Activated CD8-positive, alpha-beta memory T cell treated with anti-CD3 and anti-CD28 coated beads, Interleukin-2, amount 10 ng/mL, durations not matched to agents 7 days and 5 days (primary cell): Measurements from ENCODE around the gene UNKL. TPM values are rescaled to one million over a fixed set of nuclear protein-coding genes. Genes with fewer than 3 reads are reported as not detected.

Experiments
- ATAC-seq: fragments of 150-1000 bp; cut with Tn5 transposase; one replicate; pipeline ENCODE4 v1.10.0; 2021; ENCODE audit warnings: moderate library complexity
- CTCF ChIA-PET: fragments of 350-600 bp; sonication (Branson Sonifier 250); formaldehyde crosslinking; loops from one replicate; lab custom pipeline; 2021; ENCODE audit warnings: antibody characterized with exemption; lab: Charles Lee
- DNase-seq: peaks from one replicate; pipeline ENCODE4 v3.0.0-alpha.2; 2020
- H3K27ac Mint-ChIP-seq: one replicate; pipeline ENCODE4 v1.8.0; 2021; ENCODE audit warnings: mild to moderate bottlenecking, mixed read lengths
- H3K27me3 Mint-ChIP-seq: one replicate; pipeline ENCODE4 v1.8.0; 2021; ENCODE audit warnings: mixed read lengths
- H3K36me3 Mint-ChIP-seq: one replicate; pipeline ENCODE4 v1.8.0; 2021; ENCODE audit warnings: mild to moderate bottlenecking, mixed read lengths
- H3K4me1 Mint-ChIP-seq: one replicate; pipeline ENCODE4 v1.8.0; 2021; ENCODE audit warnings: mixed read lengths
- H3K4me3 Mint-ChIP-seq: one replicate; pipeline ENCODE4 v1.8.0; 2021; ENCODE audit warnings: mild to moderate bottlenecking, moderate library complexity, mixed read lengths
- H3K9me3 Mint-ChIP-seq: one replicate; pipeline ENCODE4 v1.8.0; 2022; ENCODE audit warnings: low read depth, mixed read lengths
- total RNA-seq, 2 experiments: library from RNA; stranded (reverse); gene quantifications; one replicate each; pipeline ENCODE4 v1.2.3, GENCODE V29; 2021

UNKL gene
- total RNA-seq, 2 experiments from 2014 or later: 30.1 to 43.0 TPM

GRCh38 chr16:1420111-1420539, 5.6 kb upstream of the UNKL start:
- Mint-ChIP-seq H3K4me3 (peak overlapping the region; percentile 83), H3K27ac (peak overlapping the region; percentile 97), H3K36me3 (peaks cover 10% of the 10 kb centered on the region), H3K4me1 (peaks cover 42% of the 10 kb centered on the region), H3K9me3 (no peaks in the 10 kb centered on the region), H3K27me3 (no peaks in the 10 kb centered on the region)
- ATAC-seq (no peak), DNase-seq (peak; percentile 48)
- CTCF ChIA-PET: interaction anchor here (1.0 to 1.7 kb wide), 5 partner anchors 9 to 288 kb away, joined by 3 to 11 read pairs (median 4); partner anchors contain the start of genes JPT2 and MAPK8IP3

GRCh38 chr16:1416521-1416941, 2.0 kb upstream of the UNKL start:
- ATAC-seq (no peak), DNase-seq (no peak)
- H3K27ac Mint-ChIP-seq: peak overlapping the region; percentile 59
- CTCF ChIA-PET: interaction anchor here (0.7 kb wide), 1 partner anchor 35 kb away, joined by 3 read pairs; no protein-coding TSS in a partner anchor
- H3K27me3 Mint-ChIP-seq: no peaks in the 10 kb centered on the region
- H3K4me1 Mint-ChIP-seq: peaks cover 48% of the 10 kb centered on the region
- no peaks in the 10 kb centered on the region for H3K9me3 Mint-ChIP-seq
- H3K4me3 Mint-ChIP-seq: peak overlapping the region; percentile 18
- H3K36me3 Mint-ChIP-seq: peaks cover 6% of the 10 kb centered on the region

GRCh38 chr16:1413684-1414531, 596 bp downstream of the UNKL start:
- H3K36me3 Mint-ChIP-seq: peaks cover 4% of the 10 kb centered on the region
- CTCF ChIA-PET: interaction anchor here (0.7 to 2.3 kb wide), 5 partner anchors 15 to 111 kb away, joined by 3 to 23 read pairs (median 5); no protein-coding TSS in a partner anchor
- peak overlapping the region; percentile 87 for H3K27ac Mint-ChIP-seq
- H3K4me3 Mint-ChIP-seq: peak overlapping the region; percentile 80
- ATAC-seq: peak; percentile 59
- no peaks in the 10 kb centered on the region for H3K27me3 Mint-ChIP-seq
- peak; percentile 83 for DNase-seq
- H3K4me1 Mint-ChIP-seq: peaks cover 30% of the 10 kb centered on the region
- no peaks in the 10 kb centered on the region for H3K9me3 Mint-ChIP-seq

GRCh38 chr16:1412847-1413246, 1.7 kb downstream of the UNKL start:
- ATAC-seq (no peak), DNase-seq (no peak)

GRCh38 chr16:1408171-1408837, 6.2 kb downstream of the UNKL start:
- CTCF ChIA-PET: interaction anchor here (1.1 to 2.2 kb wide), 3 partner anchors 45 to 315 kb away, joined by 3 to 14 read pairs (median 7); partner anchors contain the start of gene MAPK8IP3
- H3K27ac Mint-ChIP-seq: no peak overlapping the region
- ATAC-seq (peak; percentile 97), DNase-seq (peak; percentile 95)
- H3K9me3 Mint-ChIP-seq: no peaks in the 10 kb centered on the region
- peaks cover 14% of the 10 kb centered on the region for H3K4me1 Mint-ChIP-seq
- H3K27me3 Mint-ChIP-seq: no peaks in the 10 kb centered on the region
- H3K4me3 Mint-ChIP-seq: peak overlapping the region; percentile 75
- H3K36me3 Mint-ChIP-seq: peaks cover 1% of the 10 kb centered on the region

More at GRCh38 chr16:1412847-1413246, 1.7 kb downstream of the UNKL start:
- Mint-ChIP-seq H3K4me1 (peaks cover 27% of the 10 kb centered on the region), H3K27ac (no peak overlapping the region), H3K36me3 (peaks cover 1% of the 10 kb centered on the region), H3K27me3 (no peaks in the 10 kb centered on the region), H3K4me3 (no peak overlapping the region), H3K9me3 (no peaks in the 10 kb centered on the region)
- CTCF ChIA-PET: interaction anchor here (0.7 to 2.3 kb wide), 4 partner anchors 16 to 110 kb away, joined by 3 to 23 read pairs (median 4); no protein-coding TSS in a partner anchor

GRCh38 chr16:1407753-1408152, 6.8 kb downstream of the UNKL start:
- no peak for DNase-seq
- Mint-ChIP-seq H3K4me1 (peaks cover 11% of the 10 kb centered on the region), H3K9me3 (no peaks in the 10 kb centered on the region), H3K36me3 (peaks cover 2% of the 10 kb centered on the region), H3K27me3 (no peaks in the 10 kb centered on the region), H3K4me3 (peak overlapping the region; percentile 75), H3K27ac (no peak overlapping the region)
- ATAC-seq: no peak
- CTCF ChIA-PET: interaction anchor here (0.8 to 2.2 kb wide), 4 partner anchors 29 to 316 kb away, joined by 3 to 14 read pairs (median 5); partner anchors contain the start of gene MAPK8IP3

- CTCF ChIA-PET: no interaction called here
- Mint-ChIP-seq H3K9me3 (no peaks in the 10 kb centered on the region), H3K27ac (no peak overlapping the region), H3K27me3 (no peaks in the 10 kb centered on the region), H3K4me3 (no peak overlapping the region), H3K4me1 (peaks cover 6% of the 10 kb centered on the region), H3K36me3 (peaks cover 5% of the 10 kb centered on the region)
- DNase-seq: no peak
- ATAC-seq: no peak
Measured at GRCh38 chr16:1403733-1404132, 10.8 kb downstream of the UNKL start.

GRCh38 chr16:1403036-1403435, 11.5 kb downstream of the UNKL start:
- DNase-seq: no peak
- peaks cover 5% of the 10 kb centered on the region for H3K36me3 Mint-ChIP-seq
- CTCF ChIA-PET: no interaction called here

GRCh38 chr16:1401758-1402154, 12.7 kb downstream of the UNKL start:
- no peak overlapping the region for H3K27ac Mint-ChIP-seq
- CTCF ChIA-PET: no interaction called here
- H3K4me3 Mint-ChIP-seq: no peak overlapping the region
- no peak for ATAC-seq
- H3K36me3 Mint-ChIP-seq: peaks cover 5% of the 10 kb centered on the region
- H3K9me3 Mint-ChIP-seq: no peaks in the 10 kb centered on the region
- H3K4me1 Mint-ChIP-seq: no peaks in the 10 kb centered on the region
- no peaks in the 10 kb centered on the region for H3K27me3 Mint-ChIP-seq
- no peak for DNase-seq

More at GRCh38 chr16:1403036-1403435, 11.5 kb downstream of the UNKL start:
- H3K27me3 Mint-ChIP-seq: no peaks in the 10 kb centered on the region
- H3K9me3 Mint-ChIP-seq: no peaks in the 10 kb centered on the region
- peaks cover 3% of the 10 kb centered on the region for H3K4me1 Mint-ChIP-seq
- ATAC-seq: no peak
- H3K4me3 Mint-ChIP-seq: no peak overlapping the region
- no peak overlapping the region for H3K27ac Mint-ChIP-seq

GRCh38 chr16:1401061-1401757, 13.3 kb downstream of the UNKL start:
- Mint-ChIP-seq H3K36me3 (peaks cover 5% of the 10 kb centered on the region), H3K9me3 (no peaks in the 10 kb centered on the region), H3K4me1 (no peaks in the 10 kb centered on the region), H3K27ac (no peak overlapping the region), H3K27me3 (no peaks in the 10 kb centered on the region), H3K4me3 (no peak overlapping the region)
- CTCF ChIA-PET: no interaction called here
- no peak for DNase-seq
- ATAC-seq: no peak

- CTCF ChIA-PET: no interaction called here
- Mint-ChIP-seq H3K9me3 (no peaks in the 10 kb centered on the region), H3K27me3 (no peaks in the 10 kb centered on the region), H3K4me3 (no peak overlapping the region), H3K27ac (no peak overlapping the region), H3K36me3 (peaks cover 5% of the 10 kb centered on the region), H3K4me1 (no peaks in the 10 kb centered on the region)
- no peak for ATAC-seq
- no peak for DNase-seq
Measured at GRCh38 chr16:1398826-1399581, 15.5 kb downstream of the UNKL start.

GRCh38 chr16:1398351-1398750, 16.2 kb downstream of the UNKL start:
- ATAC-seq: no peak
- no peaks in the 10 kb centered on the region for H3K9me3 Mint-ChIP-seq
- no peak overlapping the region for H3K27ac Mint-ChIP-seq
- H3K4me3 Mint-ChIP-seq: no peak overlapping the region
- H3K4me1 Mint-ChIP-seq: no peaks in the 10 kb centered on the region
- no peaks in the 10 kb centered on the region for H3K27me3 Mint-ChIP-seq
- H3K36me3 Mint-ChIP-seq: peaks cover 5% of the 10 kb centered on the region
- no peak for DNase-seq
- CTCF ChIA-PET: no interaction called here
